ENCODE data around the gene VASH2.

GRCh38 chr1:213034713-213035112, 84.4 kb downstream of the VASH2 start:
- TF ChIP-seq POLR2A (IDR thresholded peaks at IDR 0.05) (no peak), CTCF (IDR thresholded peaks at IDR 0.05) (no peak)

All from adrenal gland (tissue), 5 donors.